HG02610 (cell line): ENCODE data around the gene HOXA6.

ENCODE experiments used
- ATAC-seq: cut with Tn5 transposase; IDR thresholded peaks from one replicate; pipeline ENCODE4 v1.9.1; 2021; ENCODE audit warnings: mild to moderate bottlenecking, moderate library complexity; ENCODE audit not compliant: unreplicated experiment

Gene HOXA6

DNA sequence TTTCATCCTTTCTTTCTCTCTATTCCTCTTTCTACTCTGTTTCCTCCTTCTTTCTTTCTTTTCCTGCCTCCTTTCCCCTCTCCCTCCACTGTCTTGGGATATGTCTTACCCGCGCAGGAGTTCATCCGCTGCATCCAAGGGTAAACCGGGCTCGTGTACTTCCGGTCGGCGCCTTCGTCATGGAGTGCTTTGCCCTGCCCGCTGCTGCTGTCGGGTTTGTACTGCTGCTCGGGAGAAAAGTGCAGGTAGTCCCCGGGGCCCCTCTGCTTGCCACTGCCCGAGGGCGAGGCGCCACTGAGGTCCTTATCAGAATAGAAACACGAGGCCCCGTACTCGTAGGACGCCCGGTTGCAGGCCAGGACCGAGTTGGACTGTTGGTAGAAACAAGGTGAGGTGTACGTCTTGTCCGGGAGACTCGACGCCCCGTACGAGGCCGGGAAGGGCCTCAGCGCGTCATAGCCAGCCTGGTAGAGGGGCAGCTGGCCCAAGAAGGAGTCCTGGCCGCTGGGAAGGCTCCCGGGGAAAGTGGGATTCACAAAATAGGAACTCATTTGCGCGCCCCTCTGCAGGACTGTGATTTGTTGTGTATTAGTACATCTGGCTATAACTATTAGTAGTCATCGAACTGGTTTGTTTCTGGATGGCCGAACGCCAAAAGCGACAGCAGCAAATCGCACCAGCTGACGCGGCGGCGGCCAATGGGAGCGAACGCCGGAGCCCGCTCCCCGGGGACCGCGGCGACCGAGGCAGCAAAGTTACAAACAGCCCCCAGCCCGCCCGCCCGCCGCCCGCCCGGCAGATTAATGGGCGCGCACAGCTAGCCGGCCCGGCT is at the start of gene HOXA6:
Gene HOXA6 (minus strand): TSS at position 576 of the 832 bp plus-strand sequence. CDS start 25 bp downstream, at position 551.
- no peak for ATAC-seq

DNA sequence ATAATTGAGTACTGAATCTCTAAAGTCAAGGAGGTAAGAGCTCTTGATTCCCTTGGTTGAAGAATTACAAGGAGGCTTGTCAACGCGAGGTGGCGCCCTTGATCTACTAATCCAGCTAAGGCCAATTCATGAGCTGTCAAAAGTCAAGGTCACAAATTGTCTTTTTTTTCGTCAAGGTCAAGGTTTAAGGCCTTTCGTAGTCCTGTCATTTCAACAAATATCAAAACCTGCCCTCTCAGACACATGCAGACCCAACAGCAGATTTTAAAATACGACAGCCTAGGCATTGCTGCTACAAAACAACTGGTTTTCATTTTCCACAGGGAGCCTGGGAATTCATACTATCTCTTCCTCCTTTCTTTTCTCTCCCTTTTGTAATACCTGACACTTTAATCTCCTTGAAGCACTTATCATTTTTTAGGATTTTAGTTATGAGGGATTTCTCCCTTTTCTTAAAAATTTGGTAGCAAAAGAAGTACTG is 48.8 kb upstream of the HOXA6 start:
- no peak for ATAC-seq

DNA sequence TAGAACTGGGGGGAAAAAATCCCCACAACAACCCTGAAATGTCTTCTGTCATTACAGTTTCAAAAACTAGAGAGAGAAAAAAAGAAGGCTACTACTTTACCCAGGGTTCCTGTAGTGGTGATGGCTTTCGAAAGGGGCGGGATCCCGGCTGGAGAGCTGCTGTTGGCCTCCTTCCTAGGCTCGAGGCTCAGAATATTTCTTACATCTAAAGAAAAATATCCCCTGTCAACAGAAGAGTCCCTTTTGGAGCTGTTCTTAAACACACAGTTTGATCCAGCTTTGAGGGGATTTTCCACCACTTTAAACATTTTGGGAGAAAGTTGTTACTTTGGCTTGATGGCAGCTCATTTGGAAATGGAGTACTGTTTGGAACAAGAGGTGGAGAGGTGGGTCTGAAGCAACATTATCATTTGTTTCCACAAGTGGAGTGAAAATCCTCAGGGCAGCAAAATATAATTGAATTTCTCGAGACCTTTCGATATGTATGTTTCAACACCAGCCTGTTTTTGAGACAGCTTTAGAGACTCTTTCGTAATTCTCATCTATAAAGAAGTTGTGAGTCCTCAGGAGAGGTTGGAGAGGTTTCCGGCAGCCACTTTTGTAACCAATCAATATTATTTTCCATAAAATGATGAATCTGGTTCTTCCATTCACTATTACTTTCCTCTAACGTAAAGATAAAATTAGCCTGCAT is 47.3 kb upstream of the HOXA6 start:
- ATAC-seq = no peak

DNA sequence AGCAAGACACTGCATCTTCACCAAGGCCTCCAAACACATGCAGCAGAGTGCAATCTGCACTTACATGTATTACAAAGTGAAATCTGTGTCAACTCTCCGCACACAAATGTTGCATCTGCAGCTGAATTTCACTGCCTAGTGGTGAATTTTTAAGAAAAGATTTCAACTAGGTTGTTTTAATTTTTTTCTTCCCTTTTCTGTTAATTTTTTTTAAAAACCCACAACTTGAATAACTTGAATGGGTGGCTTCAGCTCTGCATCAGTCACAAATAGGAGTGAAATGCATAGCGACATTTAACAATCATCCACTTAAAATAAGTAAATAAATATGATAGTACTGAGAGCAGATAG is 46.4 kb upstream of the HOXA6 start:
- no peak for ATAC-seq

DNA sequence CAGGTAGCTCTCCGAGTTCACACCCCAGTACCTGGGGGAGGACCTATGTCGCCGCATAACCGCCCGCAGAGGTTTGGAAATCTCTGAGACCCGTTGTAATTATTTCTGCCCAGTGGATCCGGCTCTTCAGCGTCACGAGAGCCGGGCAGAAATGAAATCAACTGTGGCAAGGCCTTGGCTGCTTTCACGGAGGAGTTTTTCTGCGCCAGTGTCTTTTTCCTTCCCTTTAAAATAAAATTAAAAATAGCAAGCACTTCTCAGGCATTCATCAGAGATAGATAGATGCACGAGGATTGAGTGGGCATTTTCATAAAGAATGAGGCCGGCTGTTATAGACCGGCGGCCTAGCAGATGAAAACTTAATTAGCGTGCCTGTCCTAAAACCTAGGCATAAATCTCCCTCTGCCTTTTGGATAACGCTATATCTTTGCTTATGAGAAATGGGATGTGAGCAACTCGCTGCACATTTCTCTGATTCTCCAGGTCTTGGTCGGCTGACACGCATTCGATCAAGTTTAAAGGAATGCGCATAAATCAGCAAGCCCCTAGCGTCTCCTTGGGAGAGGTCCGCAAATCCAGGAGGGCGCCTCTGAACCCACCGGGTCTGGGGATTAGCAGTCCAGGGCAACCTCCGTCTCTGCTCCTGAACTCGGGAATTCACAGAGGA is 45.9 kb upstream of the HOXA6 start:
- no peak for ATAC-seq

DNA sequence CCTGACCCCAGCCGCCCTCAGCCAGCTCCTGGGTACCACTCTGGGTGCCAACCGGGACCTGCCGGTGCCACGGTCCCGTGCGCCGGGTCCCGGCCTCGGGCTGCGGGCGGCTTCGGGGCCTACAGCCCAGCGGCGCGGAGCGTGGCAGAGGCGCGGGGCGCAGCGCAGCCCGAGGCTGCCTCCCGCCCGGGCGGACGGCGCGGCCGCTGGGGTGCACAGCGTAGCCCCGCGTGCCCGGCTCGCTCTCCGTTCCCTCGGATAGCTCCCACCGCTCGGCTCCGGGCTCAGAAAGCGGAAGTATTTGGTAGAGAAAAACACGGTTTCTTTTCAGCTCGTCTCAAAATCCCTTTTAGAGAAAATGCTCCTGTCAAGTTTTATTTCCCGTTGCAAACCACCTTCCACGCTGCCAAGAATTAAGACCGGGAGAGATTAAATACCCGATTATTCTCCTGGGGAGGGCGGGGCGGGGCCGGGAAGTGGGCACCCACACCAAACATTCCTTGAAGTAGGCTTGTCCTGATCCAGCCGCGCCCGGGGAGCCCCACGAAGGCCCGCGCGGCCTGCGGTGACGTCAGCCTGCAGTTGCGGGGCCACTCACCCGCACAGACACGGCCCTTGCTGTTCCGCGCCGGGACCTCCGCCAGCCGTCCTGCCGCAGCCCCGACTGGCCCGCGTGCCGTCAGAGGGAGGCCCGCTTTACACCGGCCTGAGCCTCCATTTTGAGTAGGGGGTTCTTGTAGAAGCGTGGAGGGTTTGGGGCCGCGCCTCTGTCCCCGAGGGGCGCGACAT is 45.2 kb upstream of the HOXA6 start:
- no peak for ATAC-seq

DNA sequence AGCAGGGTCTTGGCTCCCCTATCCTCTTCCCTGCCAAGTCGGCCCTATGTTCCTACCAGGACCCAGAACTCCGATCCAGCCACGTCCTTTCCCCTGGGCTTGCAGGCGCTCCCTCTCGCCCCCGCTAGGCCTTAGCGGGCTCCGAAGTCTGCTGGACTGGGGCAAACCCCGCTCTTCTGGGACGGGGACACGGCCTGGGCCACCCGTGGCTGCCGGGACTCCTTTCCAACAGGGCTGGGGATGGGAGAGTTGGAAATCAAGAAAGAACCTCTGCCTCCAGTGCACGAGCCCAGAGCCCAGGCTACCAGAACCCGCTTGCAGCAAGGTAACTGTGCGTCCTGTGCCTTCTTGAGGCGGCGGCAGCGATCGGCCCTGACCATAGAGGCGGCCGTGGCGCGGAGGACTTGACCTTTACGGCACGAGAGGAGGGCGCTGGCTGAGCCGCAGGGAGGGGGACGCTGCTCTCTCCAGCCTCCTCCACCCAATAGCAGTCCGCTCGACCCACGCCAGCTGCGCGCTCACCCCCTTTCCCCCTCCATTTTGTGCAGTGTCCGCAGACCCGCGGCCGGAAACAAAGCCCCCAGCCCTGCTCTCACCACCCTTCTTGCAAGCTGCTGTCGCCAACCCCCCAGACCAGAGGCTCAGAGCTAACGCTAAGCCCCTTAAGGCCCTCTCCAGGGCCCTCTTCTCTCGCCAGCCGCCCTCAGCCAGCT is 44.4 kb upstream of the HOXA6 start:
- ATAC-seq = no peak

DNA sequence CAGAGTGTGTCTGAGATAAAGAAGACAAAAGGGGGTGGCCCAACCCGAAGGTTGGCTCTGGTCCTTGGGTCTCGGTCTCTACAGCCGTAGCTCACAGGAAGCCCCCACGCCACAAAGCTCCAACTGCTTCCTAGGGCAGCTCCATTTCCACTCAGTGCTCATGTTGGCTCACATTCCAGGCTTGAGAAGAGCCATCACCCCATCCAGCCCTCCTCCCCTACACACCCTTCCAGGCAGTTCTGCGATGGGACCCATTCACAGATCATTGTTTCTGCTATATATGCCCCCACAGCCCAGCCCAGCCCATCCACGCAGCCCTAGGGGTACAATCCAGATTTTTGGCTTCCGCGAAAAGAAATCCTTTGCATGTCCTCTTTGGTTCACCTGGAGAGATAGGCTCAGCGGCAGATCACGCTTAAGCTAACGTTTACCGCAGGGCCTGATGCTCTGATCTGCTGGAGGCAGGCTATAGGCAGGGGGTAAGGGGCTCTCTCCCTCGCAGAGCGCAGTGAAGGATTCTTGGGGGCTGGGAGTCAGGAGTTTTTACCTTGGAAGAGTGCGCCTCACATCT is 43.7 kb upstream of the HOXA6 start:
- no peak for ATAC-seq

DNA sequence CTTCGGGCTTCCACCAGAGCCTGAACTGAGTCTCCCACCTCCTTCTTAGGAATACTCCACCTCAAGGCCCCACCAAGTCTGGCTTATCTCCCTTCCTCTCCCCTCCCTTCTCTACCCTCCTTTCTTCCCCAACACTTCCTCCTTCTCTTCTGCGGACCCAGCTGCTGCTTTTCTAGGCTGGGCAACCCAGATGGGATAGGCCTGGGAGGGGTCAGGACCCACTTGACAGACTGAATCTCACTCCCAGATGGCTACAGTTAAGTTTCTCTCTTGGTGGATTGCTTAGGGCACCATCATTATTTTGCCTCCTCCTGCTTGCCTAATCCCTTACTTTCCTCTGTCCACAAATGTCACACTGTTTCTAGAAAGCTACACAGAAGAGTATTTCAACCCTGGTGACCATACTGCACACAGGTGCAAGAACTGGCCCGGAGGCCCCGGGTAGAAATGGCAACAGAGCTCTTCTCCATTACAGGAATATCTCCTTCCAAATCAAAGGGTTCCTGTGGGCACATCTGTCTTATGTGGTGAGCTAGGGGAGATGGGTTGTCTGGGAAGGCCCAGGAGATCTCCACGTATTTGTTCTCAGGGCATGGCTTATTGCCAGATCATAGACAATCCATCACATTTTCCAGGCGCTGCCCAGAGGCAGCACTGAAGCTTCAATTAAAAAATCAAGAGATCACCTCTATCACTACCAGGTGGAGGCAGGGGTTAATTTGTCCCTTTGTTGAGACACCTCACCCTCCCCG is 42.6 kb upstream of the HOXA6 start:
- no peak for ATAC-seq

DNA sequence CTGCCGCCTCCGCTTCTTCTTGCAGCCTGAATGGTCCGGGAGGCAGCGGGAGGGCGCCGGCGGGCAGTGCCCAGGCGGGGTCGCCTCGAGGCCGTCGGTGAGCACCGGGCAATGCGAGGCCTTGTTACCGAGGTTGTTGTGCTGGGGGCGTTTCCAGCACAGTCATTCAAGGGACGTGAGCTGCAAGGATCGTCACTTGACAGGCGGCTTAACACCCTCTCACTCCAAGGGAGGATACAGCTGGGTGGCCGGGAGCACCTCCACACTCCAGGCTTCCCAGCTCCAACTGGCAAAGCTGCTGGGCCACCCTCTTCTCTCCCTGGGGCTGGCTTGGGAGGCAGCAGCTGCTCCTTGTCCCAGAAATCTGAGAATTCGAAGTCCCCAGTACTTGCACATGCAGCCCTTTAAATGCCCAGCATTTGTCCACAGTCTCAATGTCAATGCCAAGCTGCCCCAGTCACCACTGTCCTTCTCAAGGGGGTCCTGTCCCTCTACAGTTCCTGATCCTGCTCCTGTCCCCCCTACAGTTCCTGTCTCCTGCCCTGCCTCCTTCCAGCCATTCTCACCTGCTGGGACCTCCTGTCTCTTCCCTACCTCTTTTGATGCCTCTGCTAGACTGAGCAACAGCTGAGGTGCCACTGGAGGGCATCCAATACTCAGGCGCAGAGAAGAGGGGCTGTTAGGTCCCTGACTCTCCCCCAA is 41.9 kb upstream of the HOXA6 start:
- no peak for ATAC-seq

DNA sequence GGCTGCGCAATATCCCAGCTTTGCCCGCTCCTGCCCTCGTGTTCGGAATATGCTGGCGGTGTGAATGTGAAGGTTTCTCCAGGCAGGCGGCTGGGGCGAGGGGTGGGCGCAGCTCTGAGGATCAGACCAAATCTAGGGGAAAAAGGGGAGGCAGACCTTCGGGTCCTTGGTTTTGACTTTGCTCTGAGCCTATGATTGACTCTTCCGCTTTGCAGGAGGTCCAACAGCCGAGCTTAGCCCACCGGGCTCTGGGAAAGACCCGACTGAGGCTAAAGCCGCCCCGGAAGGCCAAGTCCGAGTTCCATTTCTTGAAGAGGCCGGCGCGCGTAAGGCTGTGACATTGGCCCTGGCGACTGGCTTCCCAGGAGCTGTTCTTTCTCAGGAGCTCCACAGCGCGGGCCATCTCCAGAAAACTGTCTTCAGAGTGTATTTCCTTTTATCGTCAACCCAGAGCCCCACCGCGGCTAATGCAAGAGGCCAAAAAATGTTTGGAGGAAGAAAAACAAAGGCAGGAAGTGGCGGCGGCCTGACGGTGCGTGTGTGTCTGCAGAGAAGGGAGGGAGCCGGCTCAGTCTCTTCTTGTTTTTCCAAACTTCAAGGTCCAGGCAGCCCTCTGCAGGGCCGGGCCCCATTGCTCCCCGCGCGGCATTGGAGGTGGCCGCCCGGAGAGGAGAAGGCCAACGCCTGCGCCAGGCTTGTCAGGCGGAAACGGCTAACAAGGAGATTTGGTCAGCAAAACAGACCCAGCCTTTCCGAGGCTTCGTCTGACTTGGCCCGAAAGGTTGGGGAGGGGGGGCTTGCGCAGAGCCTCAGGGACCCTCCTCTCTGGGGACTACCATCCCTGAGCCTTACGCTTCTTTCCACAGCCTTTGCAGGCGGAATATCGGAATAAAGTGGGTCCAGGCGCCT is 41.1 kb upstream of the HOXA6 start:
- no peak for ATAC-seq

DNA sequence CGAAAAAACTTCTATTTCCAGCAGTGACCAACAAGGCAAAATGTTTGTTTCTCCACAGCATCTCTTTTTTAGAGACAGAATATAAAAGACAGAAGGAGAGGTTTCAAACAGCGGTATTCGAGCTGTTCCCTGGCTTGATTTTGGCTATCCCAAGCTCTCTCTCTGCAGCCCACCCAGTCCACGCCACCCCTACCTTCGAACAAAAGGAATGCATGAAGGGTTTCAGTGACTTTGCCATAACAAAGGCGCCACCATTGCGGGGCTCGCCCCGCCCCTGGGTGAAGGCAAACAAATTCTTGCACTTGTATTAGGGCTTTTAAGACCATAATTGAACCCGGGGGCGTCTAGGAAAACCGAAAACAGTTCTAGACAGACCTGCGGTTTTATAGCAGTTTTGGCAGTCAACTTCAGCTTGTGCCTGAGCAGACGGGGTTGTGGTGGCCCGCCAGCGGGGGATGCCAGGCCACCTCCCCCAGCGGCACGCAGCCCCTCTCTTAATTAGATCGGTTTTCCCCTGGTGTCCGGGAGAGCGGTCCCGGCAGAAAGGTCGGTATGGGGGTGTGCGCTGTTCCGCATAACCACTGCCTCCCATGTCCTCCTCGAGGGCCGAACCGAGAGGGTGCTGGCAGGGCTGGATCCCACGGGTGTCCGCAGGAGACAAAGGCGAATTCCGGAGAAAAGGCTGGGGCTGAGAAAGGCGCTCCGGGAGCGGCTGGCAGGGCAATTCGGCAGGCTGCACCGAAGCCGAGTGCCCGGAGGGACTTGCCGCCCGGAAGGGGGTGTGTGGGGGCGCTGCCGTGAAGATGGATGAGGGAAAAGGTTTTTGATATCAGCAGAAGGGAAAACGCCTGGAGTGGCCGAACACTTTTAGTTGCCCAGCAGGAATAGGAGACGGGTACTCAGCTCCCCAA is 40.2 kb upstream of the HOXA6 start:
- no peak for ATAC-seq

DNA sequence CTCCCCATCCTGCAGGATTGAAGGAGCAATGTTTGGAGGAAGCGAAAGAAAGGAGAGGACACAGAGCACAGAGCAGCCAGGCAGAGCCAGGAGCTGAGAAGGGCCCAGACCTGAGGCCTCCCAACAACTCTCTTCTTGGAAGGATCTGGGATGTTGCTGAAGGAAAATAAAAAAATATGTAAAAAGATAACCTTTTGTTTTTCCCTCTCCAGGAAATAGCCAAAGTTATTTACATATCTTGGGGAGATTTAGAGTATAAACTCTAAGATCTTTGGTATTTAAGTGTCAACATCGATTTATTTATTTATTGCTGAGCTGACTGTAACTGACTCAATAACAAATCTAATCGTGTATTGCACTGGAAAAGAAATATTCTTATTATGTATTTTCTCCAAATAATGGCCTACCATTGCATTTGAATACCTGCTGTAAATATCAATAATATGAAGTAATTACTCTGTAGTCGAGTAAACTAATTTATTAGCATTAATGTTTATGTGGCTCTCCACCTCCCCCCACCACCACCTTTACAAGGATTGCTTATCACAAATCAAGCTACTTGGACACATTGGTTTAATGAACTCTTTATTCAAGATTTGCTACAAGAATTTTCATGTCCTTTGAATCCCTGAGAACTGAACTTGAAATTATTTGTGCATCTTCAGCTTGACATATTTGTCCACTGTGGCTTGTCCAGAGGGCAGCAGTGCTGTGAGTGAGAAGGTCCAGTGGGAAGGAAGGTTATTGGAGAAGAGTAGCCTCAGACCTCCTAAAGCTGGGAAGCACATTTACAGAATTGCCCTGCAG is 39.3 kb upstream of the HOXA6 start:
- ATAC-seq = no peak

DNA sequence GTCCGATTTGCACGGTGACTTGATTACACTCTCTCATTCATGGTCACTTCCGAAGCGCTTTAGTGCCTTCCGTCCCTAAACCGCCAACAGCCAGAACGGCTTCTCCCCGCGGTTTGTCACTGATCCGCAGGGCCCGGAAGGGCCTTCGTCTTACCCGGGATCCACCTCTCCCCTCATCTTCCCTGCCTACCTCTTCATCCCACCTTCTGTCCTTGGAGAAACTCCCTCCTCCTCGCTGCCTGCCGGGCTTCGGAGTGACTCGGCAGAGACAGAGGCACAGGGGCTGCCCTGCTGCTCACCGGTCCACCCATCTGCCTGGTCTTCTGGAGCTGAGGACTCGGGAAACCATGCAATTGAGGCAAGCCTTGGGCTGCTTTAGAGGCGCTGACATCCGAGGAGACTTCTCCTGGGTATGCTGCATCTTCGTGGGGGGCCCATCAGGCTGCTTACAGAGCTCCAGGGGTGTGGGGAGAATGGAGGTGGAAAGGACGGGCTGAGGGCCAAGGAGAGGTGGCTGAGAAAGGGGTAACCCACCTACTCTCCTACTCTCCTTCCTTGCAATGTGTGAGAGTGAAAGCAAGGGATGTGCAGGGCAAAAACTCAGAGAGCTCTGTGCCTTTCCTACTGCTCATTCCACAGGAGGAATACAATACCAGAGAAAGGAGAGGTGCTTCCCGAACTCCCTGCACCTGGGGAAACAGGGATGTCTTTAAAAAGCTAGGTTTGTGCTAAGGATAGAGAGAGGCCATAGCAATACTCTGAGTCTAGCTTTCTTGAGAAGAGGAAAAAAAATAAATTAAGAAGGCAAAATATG is 38.5 kb upstream of the HOXA6 start:
- ATAC-seq = no peak
